Measurements from ENCODE around the gene GLYATL3. TPM values are rescaled to one million over a fixed set of nuclear protein-coding genes. Genes with fewer than 3 reads are reported as not detected.
"Not testable (repeated sequence)": the region's sequence is repeated elsewhere in the genome, so short reads cannot be mapped to it uniquely, and the experiment has no call there.

The GLYATL3 gene
- total RNA-seq, 1 donor from 2014 or later, result not detected

DNA sequence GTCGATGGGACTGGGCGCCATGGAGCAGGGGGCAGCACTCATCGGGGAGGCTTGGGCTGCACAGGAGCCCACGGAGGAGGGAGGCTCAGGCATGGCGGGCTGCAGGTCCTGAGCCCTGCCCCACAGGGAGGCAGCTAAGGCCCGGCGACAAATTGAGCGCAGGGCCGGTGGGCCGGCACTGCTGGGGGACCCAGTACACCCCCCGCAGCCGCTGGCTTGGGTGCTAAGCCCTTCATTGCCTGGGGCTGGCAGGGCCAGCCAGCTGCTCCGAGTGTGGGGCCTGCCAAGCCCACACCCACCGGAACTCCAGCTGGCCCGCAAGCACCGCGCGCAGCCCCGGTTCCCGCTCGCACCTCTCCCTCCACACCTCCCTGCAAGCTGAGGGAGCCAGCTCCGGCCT is 17.9 kb upstream of the GLYATL3 start:
- H3K4me1 Mint-ChIP-seq (ENCODE audit: low read depth); DNase-seq (ENCODE audit: low spot score); H3K27me3 Mint-ChIP-seq (ENCODE audit: insufficient read depth); H3K4me3 Mint-ChIP-seq; H3K36me3 Mint-ChIP-seq (ENCODE audit: low read depth); H3K9me3 Mint-ChIP-seq; intact Hi-C loops (cut with micrococcal nuclease); H3K27ac Mint-ChIP-seq: not testable (repeated sequence)

DNA sequence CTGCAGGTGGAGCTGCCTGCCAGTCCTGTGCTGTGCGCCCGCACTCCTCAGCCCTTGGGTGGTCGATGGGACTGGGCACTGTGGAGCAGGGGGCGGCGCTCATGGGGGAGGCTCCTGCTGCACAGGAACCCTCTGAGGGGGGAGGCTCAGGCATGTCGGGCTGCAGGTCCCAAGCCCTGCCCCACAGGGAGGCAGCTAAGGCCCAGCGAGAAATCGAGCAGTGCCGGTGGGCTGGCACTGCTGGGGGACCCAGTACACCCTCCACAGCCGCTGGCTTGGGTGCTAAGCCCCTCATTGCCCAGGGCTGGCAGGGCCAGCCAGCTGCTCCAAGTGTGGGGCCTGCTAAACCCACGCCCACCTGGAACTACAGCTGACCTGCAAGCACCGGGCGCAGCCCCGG is 16.3 kb upstream of the GLYATL3 start:
- H3K27ac Mint-ChIP-seq; intact Hi-C loops (cut with micrococcal nuclease); H3K9me3 Mint-ChIP-seq; H3K4me1 Mint-ChIP-seq (ENCODE audit: low read depth); H3K36me3 Mint-ChIP-seq (ENCODE audit: low read depth); H3K4me3 Mint-ChIP-seq; H3K27me3 Mint-ChIP-seq (ENCODE audit: insufficient read depth); DNase-seq (ENCODE audit: low spot score): not testable (repeated sequence)

- Mint-ChIP-seq H3K9me3 (no peaks in the 10 kb centered on the region), H3K27me3 (ENCODE audit: insufficient read depth) (no peaks in the 10 kb centered on the region), H3K4me3 (no peak overlapping the region), H3K36me3 (ENCODE audit: low read depth) (peaks cover 13% of the 10 kb centered on the region), H3K4me1 (ENCODE audit: low read depth) (no peaks in the 10 kb centered on the region), H3K27ac (no peak overlapping the region)
- intact Hi-C loops (cut with micrococcal nuclease), result no loop called here
- DNase-seq (ENCODE audit: low spot score), result no peak
These were observed 9.1 kb upstream of the GLYATL3 start for GRCh38 chr6:49490633-49491032.

- intact Hi-C loops (cut with micrococcal nuclease), result no loop called here
- Mint-ChIP-seq H3K4me3 (no peak overlapping the region), H3K27me3 (ENCODE audit: insufficient read depth) (no peaks in the 10 kb centered on the region), H3K27ac (no peak overlapping the region), H3K9me3 (no peaks in the 10 kb centered on the region), H3K4me1 (ENCODE audit: low read depth) (no peaks in the 10 kb centered on the region), H3K36me3 (ENCODE audit: low read depth) (peaks cover 2% of the 10 kb centered on the region)
- DNase-seq (ENCODE audit: low spot score), result no peak
These were observed 2.4 kb upstream of the GLYATL3 start for GRCh38 chr6:49497304-49497703.

GRCh38 chr6:49499126-49499525 is 597 bp upstream of the GLYATL3 start:
- H3K4me1 Mint-ChIP-seq (ENCODE audit: low read depth), result no peaks in the 10 kb centered on the region
- H3K9me3 Mint-ChIP-seq, result no peaks in the 10 kb centered on the region
- H3K36me3 Mint-ChIP-seq (ENCODE audit: low read depth), result peaks cover 2% of the 10 kb centered on the region
- H3K4me3 Mint-ChIP-seq, result no peak overlapping the region
- intact Hi-C loops (cut with micrococcal nuclease), result no loop called here
- H3K27ac Mint-ChIP-seq, result no peak overlapping the region
- DNase-seq (ENCODE audit: low spot score), result no peak
- no peaks in the 10 kb centered on the region for H3K27me3 Mint-ChIP-seq (ENCODE audit: insufficient read depth)

- Mint-ChIP-seq H3K27ac (no peak overlapping the region), H3K4me1 (ENCODE audit: low read depth) (no peaks in the 10 kb centered on the region), H3K36me3 (ENCODE audit: low read depth) (no peaks in the 10 kb centered on the region), H3K27me3 (ENCODE audit: insufficient read depth) (peaks cover 5% of the 10 kb centered on the region), H3K4me3 (no peak overlapping the region), H3K9me3 (no peaks in the 10 kb centered on the region)
- DNase-seq (ENCODE audit: low spot score), result no peak
- intact Hi-C loops (cut with micrococcal nuclease), result no loop called here
These were observed 4.9 kb downstream of the GLYATL3 start for GRCh38 chr6:49504666-49505065.

- Mint-ChIP-seq H3K27me3 (ENCODE audit: insufficient read depth) (peaks cover 6% of the 10 kb centered on the region), H3K4me1 (ENCODE audit: low read depth) (no peaks in the 10 kb centered on the region), H3K9me3 (no peaks in the 10 kb centered on the region), H3K27ac (no peak overlapping the region), H3K4me3 (no peak overlapping the region), H3K36me3 (ENCODE audit: low read depth) (no peaks in the 10 kb centered on the region)
- DNase-seq (ENCODE audit: low spot score), result no peak
- intact Hi-C loops (cut with micrococcal nuclease), result no loop called here
These were observed 6.9 kb downstream of the GLYATL3 start for GRCh38 chr6:49506569-49507111.

DNA sequence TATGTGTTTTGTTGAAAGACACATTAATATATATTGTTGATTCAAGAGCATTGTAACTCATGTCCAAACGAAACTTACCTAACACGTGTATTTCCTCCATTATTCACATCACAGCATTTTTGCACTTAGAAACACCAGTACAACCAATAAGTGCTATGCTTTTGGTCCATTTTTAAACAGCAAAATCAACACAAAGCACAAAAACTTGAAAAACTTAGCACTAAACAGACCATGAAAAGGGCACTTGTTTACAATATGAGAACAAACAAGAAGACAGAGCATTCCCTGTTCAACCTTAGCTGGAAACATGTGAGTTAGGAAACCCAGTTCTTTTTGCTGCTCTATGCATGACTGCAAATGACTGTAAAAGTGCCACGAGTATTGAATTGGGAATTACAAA is 9.6 kb downstream of the GLYATL3 start:
- Mint-ChIP-seq H3K27ac (no peak overlapping the region), H3K4me1 (ENCODE audit: low read depth) (no peaks in the 10 kb centered on the region), H3K27me3 (ENCODE audit: insufficient read depth) (peaks cover 7% of the 10 kb centered on the region), H3K9me3 (no peaks in the 10 kb centered on the region), H3K36me3 (ENCODE audit: low read depth) (no peaks in the 10 kb centered on the region), H3K4me3 (no peak overlapping the region)
- intact Hi-C loops (cut with micrococcal nuclease), result no loop called here
- DNase-seq (ENCODE audit: low spot score), result no peak

GRCh38 chr6:49513153-49513989 is 13.6 kb downstream of the GLYATL3 start:
- H3K36me3 Mint-ChIP-seq (ENCODE audit: low read depth), result no peaks in the 10 kb centered on the region

GRCh38 chr6:49514571-49515484 is 15.1 kb downstream of the GLYATL3 start:
- peaks cover 9% of the 10 kb centered on the region for H3K27me3 Mint-ChIP-seq (ENCODE audit: insufficient read depth)
- H3K4me1 Mint-ChIP-seq (ENCODE audit: low read depth), result no peaks in the 10 kb centered on the region

More at GRCh38 chr6:49513153-49513989, 13.6 kb downstream of the GLYATL3 start:
- H3K27me3 Mint-ChIP-seq (ENCODE audit: insufficient read depth), result peaks cover 11% of the 10 kb centered on the region
- no peaks in the 10 kb centered on the region for H3K4me1 Mint-ChIP-seq (ENCODE audit: low read depth)
- intact Hi-C loops (cut with micrococcal nuclease), result no loop called here
- no peak overlapping the region for H3K4me3 Mint-ChIP-seq
- H3K27ac Mint-ChIP-seq, result no peak overlapping the region
- DNase-seq (ENCODE audit: low spot score), result no peak
- H3K9me3 Mint-ChIP-seq, result no peaks in the 10 kb centered on the region

GRCh38 chr6:49515485-49516146 is 15.9 kb downstream of the GLYATL3 start:
- Mint-ChIP-seq H3K9me3 (no peaks in the 10 kb centered on the region), H3K27ac (no peak overlapping the region), H3K4me3 (no peak overlapping the region), H3K36me3 (ENCODE audit: low read depth) (no peaks in the 10 kb centered on the region), H3K27me3 (ENCODE audit: insufficient read depth) (peaks cover 10% of the 10 kb centered on the region), H3K4me1 (ENCODE audit: low read depth) (no peaks in the 10 kb centered on the region)
- no peak for DNase-seq (ENCODE audit: low spot score)
- intact Hi-C loops (cut with micrococcal nuclease), result no loop called here

More at GRCh38 chr6:49514571-49515484, 15.1 kb downstream of the GLYATL3 start:
- no peaks in the 10 kb centered on the region for H3K9me3 Mint-ChIP-seq
- H3K4me3 Mint-ChIP-seq, result no peak overlapping the region
- no peaks in the 10 kb centered on the region for H3K36me3 Mint-ChIP-seq (ENCODE audit: low read depth)
- no peak for DNase-seq (ENCODE audit: low spot score)
- no peak overlapping the region for H3K27ac Mint-ChIP-seq
- intact Hi-C loops (cut with micrococcal nuclease), result no loop called here

GRCh38 chr6:49516147-49516505 is 16.4 kb downstream of the GLYATL3 start:
- intact Hi-C loops (cut with micrococcal nuclease), result no loop called here
- H3K4me3 Mint-ChIP-seq, result no peak overlapping the region
- no peaks in the 10 kb centered on the region for H3K36me3 Mint-ChIP-seq (ENCODE audit: low read depth)
- H3K4me1 Mint-ChIP-seq (ENCODE audit: low read depth), result no peaks in the 10 kb centered on the region
- no peak for DNase-seq (ENCODE audit: low spot score)
- peaks cover 10% of the 10 kb centered on the region for H3K27me3 Mint-ChIP-seq (ENCODE audit: insufficient read depth)
- no peak overlapping the region for H3K27ac Mint-ChIP-seq
- no peaks in the 10 kb centered on the region for H3K9me3 Mint-ChIP-seq
